GM19099 (cell line): ENCODE measurements around the gene CTNNAL1.

Experiments used
- POLR2A ChIP-seq: IDR thresholded peaks from 3 replicates; pipeline ENCODE4 v1.6.1; 2011; ENCODE audit warnings: low read depth; ENCODE audit not compliant: insufficient read length; ENCODE audit errors: extremely low read depth

CTNNAL1 gene

DNA sequence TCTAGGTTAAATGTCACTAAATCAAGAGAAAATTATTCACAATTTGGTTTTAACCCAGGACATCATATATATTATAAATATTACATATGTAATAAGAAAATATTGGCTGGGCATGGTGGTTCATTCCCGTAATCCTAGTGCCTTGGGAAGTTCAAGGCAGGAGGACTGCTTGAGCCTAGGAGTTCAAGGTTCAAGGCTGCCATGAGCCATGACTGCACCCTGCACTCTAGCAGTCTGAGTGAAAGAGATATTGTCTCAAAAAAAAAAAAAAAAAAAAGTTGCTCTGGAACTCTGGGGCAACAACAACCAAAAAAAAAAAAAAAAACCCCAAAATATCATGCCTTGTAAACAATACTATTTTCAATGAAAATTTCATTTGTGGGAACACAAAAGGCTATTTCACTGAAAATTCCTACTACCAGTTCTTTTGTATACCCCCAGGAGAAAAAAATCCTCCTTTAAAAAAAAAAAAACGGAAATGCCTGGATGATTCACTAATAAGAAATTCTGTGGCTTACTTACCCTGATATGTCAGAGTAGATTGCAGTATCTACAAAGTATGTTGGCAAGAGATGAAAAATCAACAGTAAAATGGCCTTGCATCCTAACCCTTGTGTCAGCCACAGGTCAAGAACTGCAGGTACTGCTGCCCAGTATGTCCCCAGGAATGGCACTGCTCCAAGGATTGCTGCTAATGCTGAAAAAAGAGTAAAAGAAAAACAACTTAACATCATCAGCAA, 22.6 kb upstream of the CTNNAL1 start:
- TF ChIP-seq POLR2A = no peak

DNA sequence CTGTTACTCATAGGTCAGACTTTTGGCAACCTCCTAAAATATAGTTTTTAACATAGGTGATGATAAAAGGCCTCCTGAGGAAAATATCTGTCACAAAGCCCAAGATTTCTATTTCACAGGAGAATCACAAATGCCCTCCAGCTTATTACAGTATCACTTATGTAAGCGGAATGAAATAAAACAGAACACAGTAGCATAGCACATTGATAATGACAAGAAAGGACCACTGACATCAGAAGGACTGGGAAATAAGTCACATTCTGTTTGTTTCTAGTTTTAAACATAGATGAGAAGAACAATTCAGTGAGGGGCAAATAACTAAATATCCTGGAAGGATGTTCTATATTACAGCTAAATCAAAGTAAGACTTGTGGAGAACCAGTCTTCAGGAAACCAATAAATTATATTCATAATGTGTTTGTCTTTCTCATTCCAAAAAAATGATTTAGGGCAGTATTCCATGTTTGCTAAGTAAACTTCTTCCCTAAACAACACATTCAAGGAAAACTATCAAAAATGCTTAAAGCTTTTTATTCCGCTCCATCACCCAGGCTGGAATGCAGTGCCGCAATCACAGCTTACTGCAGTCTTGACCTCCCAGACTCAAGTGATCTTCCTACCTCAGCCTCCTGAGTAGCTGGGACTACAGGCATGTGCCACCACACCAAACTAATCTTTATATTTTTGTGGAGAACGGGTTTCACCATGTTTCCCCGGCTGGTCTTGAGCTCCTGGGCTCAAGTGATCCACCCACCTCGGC, 20.8 kb upstream of the CTNNAL1 start:
- no peak for TF ChIP-seq POLR2A

DNA sequence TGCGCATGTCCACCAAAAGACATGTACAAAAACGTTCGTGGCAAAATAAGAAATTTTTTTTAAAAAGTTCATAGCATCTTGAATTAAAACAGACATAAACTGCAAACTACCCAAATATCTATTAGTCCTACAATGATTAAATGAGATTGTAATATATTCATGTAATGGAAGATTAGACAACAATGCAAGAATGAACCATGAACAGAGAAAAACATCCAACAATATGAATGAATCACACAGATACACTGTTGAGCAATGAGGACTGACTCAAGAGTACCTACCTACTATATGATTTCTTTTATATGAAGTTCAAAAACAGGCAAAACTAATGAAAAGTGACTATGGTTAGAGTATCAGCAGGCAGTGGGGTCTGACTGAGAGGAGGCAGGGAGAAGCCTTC, 17.9 kb upstream of the CTNNAL1 start:
- no peak for TF ChIP-seq POLR2A

DNA sequence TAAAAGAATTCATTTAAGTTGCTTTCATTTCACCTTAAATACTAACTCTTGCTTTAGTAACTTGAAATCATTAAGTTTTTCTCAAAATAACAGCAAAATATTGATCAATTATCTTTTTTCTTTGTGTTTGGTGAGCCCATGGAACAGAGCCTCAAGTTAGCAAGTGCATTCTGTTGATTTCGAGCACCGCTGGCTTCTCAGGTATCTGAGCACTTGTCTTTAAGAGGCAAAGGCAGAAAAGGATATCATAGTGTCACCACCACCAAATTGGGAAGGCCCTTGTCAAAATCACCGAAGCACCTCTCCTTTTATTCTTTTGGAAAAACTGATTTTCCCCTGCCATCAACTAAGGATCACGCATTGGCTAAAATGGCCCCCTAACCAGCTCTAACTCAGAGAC, 17.1 kb upstream of the CTNNAL1 start:
- no peak for TF ChIP-seq POLR2A

DNA sequence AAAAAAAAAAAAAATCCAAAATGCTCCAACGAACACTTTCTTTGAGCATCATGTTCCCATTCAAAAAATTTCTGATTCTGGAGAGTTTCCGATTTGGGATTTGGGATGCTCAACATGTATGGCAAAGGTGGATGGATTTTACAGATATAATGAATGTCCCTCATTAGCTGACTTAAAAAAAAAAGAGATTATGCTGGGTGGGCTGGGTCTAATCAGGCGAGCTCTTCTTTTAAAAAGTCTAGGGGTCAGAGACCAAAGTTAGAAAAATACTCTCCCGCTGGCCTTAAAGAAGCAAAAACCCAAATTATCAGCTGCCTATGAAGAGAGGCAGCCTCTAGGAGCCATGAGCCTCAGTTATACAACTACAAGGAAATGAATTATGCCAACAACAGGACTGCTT, 15.2 kb upstream of the CTNNAL1 start:
- no peak for TF ChIP-seq POLR2A

DNA sequence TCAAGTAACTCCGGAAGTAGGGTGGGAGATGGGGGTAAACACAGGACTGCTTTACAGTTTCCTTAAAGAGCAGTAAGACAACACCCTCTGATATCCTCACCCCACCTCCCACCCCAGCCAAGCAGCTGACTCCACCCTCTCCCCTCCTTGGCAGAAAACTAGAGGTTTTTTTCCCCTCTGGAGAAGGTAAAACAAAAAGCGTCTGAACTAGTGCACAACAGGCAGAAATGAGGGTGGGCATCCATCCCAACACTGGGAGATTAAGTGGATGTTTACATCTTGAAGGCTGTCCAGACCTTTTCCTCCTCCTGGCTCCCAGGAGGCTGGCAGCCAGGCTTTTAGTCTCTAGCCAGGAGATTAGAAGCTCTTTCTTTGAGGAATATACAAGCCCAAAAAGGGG, 13.9 kb upstream of the CTNNAL1 start:
- no peak for TF ChIP-seq POLR2A

DNA sequence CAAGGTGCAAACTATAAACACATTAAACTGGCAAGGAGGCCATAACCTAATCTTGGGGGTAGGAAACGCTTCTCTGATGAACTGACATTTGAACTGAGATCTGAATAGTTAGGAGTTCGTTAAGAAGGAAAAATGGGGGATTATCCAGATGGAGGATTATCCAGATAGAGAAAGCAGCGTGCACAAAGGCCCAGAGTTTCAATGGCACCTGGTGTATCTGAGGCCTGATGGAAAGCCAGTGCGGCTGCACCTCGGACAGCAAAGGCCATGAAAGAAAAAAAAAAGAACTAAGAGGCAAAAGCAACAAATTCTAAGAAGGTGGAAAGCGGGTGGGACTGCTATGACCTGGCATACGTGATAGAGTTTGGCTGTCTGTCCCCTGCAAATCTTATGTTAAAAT, 13.0 kb upstream of the CTNNAL1 start:
- no peak for TF ChIP-seq POLR2A

DNA sequence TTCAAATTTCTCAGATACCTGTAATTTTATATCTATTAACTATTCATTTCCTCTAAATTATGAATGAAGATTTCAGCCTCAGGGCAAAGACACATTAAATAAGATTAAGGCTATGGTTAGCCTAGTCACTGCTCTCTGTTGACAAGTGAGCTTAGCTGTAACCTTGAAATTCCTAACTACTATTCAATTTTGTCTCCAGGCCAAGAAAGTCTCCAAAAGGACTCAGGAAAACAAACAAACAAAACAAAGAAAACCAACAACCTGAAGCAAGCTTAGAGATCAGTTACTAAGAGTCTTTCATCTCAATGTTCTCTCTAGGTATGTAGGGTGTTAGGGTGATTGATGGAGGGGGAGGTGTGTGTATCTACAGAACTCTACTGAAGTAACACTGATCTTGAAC, 9.6 kb upstream of the CTNNAL1 start:
- no peak for TF ChIP-seq POLR2A

DNA sequence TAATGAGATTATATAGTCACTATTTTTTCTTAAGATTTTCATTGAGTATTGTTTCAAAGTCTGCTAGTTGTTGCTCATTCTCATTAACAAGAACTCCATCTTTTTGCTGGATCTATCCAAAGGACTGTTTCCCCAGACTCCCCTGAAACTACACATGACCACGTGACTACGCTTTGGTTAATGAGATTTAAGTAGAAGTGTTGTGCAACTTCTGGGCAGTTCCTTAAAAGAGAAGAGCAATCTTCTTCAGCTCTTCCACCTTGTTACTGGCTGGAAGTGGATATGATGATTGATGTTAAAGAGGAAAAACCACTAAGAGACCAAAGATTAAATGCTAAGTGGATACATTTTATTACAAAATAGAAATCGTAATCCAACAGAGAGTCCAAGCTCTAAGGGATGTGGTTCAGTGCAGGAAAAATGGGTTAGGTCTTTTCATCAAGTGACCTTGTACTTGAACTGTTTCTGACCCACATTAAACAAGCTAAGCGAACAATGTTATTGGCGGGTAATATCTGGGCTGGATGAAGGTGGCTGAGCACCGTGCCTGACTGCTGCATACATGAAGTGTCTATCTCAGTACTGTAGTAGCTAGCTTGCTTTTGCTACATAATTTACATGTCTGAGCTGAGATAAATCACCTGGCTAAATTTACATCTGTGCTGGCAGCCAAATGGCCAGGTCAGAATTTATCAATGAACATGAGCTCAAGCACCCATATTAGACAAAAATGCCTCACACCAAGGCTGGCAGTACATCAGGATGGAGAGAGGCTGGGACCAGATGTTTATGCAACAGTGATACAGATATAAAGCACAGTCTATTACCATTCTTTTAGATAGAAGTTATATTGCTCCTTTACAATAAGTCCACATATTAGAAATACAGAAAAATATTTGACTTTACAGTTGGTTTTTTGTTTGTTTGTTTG, 7.5 kb upstream of the CTNNAL1 start:
- no peak for TF ChIP-seq POLR2A

DNA sequence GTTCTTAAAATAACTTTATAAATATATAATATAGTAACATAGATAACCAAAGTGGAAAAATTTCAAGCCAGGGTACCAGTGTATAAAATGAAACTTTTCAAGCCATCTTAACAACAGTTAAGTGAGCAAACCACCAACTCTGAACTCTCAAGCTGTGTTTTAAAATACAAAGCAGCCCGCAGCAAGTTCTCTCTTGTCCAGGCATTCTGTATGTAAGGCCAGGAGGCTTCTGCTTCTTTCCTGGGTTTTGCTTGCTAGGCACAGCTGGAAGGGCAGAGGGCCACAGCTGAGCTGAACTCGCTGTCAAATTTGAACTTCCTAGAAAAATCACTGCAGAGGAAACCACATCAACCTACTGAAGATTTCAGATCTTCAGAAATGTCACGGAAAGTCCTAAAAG, 6.8 kb upstream of the CTNNAL1 start:
- TF ChIP-seq POLR2A = no peak

DNA sequence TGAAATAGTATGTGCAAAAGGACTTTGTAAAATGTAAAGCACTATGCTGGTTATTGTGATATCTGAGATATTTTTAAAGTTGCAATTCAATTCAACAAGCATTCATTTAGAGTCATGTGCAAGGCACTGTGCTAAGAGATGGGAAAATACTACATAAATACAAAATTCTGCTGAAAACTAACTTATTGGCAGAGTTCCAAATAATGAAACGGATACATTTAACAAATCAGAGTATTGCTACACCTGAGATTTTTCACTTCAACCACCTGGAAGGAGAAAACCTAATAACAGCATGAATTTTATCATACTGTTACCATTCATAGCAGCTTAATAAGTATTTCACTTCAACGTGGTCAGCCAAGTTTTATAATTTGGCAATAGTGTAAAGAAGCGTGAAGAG, 6.1 kb upstream of the CTNNAL1 start:
- TF ChIP-seq POLR2A = no peak

DNA sequence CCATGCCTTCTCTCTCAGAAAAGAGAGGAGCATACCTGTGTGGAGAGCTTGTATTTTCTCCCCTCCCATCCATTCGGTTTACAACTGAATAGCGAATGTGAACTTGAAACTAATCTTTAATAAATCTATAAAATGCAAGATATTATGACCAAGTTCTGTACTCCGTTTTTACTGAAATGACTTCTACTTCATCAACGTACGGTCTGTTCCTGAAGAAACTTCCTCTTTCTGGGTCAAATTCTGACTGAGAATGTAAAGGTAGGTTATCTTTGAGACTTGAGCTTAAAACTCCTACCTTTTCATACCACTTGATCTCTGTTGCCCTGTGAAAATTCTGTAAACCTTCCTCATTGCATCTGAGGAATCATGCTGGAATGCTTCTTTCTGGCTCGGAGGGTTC, 4.2 kb upstream of the CTNNAL1 start:
- TF ChIP-seq POLR2A = no peak

DNA sequence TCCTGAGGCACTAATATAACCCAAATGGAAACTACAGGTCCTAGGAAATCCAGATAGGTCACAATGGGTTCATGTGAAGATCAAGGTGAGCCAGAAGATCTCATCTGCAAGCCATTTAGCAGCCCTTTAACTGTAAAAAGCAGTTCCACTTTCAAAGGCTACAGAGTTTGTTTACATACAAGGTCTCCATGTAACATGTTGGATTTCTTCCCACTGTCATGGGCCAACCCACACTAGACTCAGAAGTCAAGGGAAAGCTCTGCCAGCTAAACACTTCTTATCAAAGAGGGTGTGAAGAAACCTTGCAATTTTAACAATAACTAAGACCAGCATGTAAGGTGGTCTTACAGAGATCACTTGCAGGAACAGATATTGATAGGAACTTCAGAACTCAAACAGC, 3.8 kb upstream of the CTNNAL1 start:
- no peak for TF ChIP-seq POLR2A

DNA sequence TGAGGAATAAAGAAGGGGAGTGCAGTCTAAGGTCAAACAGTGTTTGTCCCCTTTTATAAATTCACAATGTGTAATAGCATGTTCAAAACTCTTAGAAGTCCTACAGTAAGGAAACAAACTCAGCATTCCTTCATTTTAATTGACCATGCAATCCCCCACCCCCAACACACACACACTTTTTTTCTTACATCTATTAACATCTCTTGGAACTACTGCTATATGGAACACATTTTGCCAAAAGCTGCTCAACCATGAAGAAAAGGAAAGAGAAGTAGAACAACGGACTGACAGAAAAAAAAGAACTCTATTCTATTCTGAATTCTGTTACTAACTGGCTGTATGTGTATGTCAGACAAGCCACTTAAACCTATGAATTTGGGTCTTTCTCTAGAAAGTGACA, 2.8 kb upstream of the CTNNAL1 start:
- TF ChIP-seq POLR2A = no peak

DNA sequence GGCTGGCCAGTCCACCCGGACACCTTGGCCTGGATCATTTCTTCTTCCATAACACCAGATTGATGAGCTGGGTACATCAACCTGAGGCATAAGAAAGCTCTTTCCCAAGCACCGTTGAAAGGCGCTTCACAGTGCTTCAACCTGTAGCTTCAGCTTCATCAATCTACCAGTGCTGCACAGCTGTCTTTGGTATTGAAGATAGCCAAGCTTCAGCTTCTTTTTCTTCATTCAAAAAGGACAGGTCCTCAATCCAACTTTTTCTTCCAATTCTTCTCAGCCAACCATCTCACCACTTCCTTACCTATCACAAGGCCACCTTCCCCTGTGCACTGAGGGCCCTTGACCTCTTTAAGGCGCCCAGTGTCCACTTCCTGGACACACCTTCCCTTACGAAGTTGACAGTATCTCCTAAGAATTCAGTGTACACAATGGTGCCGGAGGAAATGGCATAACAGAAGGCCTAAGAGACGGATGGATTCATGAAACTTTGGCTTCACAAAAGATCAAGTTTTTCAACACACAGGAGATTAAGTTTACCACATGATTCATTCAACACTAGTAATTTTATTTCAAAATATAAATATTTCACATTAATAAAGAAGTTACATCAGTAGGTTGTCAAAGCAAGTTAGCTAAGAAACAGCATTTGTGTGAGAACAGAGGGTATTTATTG, 1.4 kb upstream of the CTNNAL1 start:
- no peak for TF ChIP-seq POLR2A

DNA sequence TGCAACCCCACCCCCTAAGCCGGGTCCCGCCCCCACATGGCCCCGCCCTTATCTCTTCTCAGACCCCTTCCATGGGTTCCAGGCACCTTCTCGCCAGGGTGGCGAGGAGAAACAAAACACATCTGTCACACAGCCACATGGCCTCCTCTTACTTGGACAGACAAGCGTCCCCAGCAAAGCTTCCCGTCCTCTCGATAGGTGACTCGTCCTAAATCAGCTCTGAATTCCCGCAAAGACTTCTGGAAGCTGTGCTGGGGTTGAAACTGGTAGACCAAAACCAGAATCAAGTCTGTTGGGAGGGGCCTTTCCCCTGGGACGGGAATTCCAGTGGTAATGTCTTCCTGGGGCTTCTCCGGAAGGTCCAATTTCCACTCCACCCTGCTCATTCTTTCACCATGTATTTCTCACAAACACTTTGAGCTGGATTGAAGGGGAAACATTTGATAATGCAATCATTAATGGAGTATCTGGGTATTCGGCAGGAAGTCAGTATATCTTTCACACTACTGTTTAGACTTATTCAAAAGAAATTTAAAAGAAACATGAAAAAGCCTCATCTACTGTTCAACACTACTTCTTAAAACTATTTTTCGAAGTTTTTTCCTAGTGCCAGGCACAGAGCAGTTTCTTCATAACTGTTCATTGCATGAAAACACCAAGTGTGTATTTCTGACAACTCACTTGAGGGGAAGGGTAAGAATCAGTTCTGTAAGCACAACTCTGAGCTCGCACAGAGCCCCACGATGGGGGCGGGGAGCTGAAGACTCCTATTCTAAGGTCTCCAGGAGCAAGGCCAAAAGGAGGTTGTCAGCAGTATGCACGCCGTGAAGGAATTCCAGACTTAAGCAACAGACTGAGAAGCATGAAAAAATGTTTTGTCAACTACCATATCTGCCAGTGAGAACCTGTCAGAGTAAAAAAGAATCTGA, 644 bp upstream of the CTNNAL1 start:
- no peak for TF ChIP-seq POLR2A
